Measurements from ENCODE around the gene XPNPEP3. TPM values are rescaled to one million over a fixed set of nuclear protein-coding genes. Genes with fewer than 3 reads are reported as not detected.

Gene XPNPEP3
- polyA plus RNA-seq, 1 donor (not counting 4 experiments of a cell fraction or from before 2014, with no cell fraction given) = 21.1 TPM

DNA sequence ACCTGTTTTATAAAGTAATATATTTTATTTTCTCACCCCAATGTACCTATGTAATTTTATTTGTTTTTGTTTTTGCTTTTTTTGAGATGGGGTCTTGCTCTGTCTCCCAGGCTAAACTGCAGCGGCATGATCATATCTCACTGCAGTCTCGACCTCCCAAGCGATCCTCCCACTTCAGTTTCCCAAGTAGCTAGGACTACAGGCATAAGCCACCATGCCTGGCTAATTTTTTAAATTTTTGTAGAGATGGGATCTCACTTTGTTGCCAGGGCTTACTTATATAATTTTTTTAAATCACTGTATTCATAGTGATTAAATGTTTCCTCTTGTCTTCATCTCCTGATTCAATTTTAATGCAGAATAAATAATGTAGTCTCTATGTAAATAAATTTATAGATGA is 18.2 kb downstream of the XPNPEP3 start:
- FAIRE-seq (no peak), DNase-seq (ENCODE audit: low read depth, low spot score) (no peak)
- Histone ChIP-seq H3K27ac (ENCODE audit: control insufficient read depth, insufficient read depth, low read length) (no peak overlapping the region), H3K27me3 (ENCODE audit: control insufficient read depth, extremely low read depth, insufficient read depth, low read length) (no peaks in the 10 kb centered on the region), H3K36me3 (ENCODE audit: control insufficient read depth in 2 of 2, extremely low read depth in 1 of 2, insufficient read depth in 2 of 2, low read length in 2 of 2) (peaks cover 8 to 10% of the 10 kb centered on the region in 2 experiments), H3K4me3 (ENCODE audit: control insufficient read depth in 2 of 3, extremely low read depth in 1 of 3, insufficient read depth in 2 of 3, low read depth in 1 of 3, low read length in 3 of 3) (no peak overlapping the region), H2AFZ (ENCODE audit: control insufficient read depth, low read length) (no peak overlapping the region), H3K9ac (ENCODE audit: control insufficient read depth, extremely low read depth, insufficient read depth, low read length) (no peak overlapping the region), H4K20me1 (ENCODE audit: control insufficient read depth, extremely low read depth, insufficient read depth, low read length) (no peaks in the 10 kb centered on the region), H3K4me1 (ENCODE audit: control insufficient read depth, extremely low read depth, insufficient read depth, low read length) (no peaks in the 10 kb centered on the region), H3K4me2 (ENCODE audit: control insufficient read depth, extremely low read depth, insufficient read depth, low read depth, low read length) (no peak overlapping the region), H3K9me1 (ENCODE audit: control insufficient read depth, extremely low read depth, insufficient read depth, low read length) (no peaks in the 10 kb centered on the region), H3K9me3 (ENCODE audit: control insufficient read depth, low read depth, low read length) (no peaks in the 10 kb centered on the region), H3K79me2 (ENCODE audit: control insufficient read depth, insufficient read depth, low read length) (no peaks in the 10 kb centered on the region)
- dilution Hi-C loops (cut with MboI; ENCODE audit: extremely low pct_ligation_motif_present, low sequenced_read_pairs) = no loop called here
- TF ChIP-seq, protein P1, sequence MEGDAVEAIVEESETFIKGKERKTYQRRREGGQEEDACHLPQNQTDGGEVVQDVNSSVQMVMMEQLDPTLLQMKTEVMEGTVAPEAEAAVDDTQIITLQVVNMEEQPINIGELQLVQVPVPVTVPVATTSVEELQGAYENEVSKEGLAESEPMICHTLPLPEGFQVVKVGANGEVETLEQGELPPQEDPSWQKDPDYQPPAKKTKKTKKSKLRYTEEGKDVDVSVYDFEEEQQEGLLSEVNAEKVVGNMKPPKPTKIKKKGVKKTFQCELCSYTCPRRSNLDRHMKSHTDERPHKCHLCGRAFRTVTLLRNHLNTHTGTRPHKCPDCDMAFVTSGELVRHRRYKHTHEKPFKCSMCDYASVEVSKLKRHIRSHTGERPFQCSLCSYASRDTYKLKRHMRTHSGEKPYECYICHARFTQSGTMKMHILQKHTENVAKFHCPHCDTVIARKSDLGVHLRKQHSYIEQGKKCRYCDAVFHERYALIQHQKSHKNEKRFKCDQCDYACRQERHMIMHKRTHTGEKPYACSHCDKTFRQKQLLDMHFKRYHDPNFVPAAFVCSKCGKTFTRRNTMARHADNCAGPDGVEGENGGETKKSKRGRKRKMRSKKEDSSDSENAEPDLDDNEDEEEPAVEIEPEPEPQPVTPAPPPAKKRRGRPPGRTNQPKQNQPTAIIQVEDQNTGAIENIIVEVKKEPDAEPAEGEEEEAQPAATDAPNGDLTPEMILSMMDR (optimal IDR thresholded peaks at IDR 0.05 in 1 of 3, IDR thresholded peaks at IDR 0.05 in 1 of 3, conservative IDR thresholded peaks at IDR 0.05 in 1 of 3; ENCODE audit: extremely low read depth in 1 of 3, insufficient read depth in 2 of 3, low read length in 3 of 3) = no peak
- no peak for TF ChIP-seq EZH2 (IDR thresholded peaks at IDR 0.05; ENCODE audit: low read length)

DNA sequence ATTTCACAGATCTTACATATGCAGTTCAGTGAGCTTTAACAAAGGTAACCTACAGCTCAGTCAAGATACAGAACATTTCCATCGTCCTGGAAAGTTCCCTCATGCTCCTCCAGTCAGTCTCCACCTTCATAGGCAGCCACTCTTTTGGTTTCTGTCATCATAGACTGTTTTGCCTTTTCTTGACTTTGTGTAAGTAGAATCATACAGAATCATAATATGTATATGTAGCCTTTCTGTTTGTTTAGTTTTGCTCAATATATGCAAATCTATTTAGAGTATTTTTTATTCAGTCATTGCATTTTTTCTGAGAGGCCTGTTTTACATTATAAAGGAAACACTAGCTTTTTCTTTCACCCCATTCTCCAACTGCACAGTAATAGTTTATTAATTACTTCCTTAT is 20.0 kb downstream of the XPNPEP3 start:
- no peak for FAIRE-seq
- Histone ChIP-seq H3K27me3 (ENCODE audit: control insufficient read depth, extremely low read depth, insufficient read depth, low read length) (no peaks in the 10 kb centered on the region), H3K36me3 (ENCODE audit: control insufficient read depth in 2 of 2, extremely low read depth in 1 of 2, insufficient read depth in 2 of 2, low read length in 2 of 2) (peaks cover 8 to 11% of the 10 kb centered on the region in 2 experiments), H3K9me1 (ENCODE audit: control insufficient read depth, extremely low read depth, insufficient read depth, low read length) (no peaks in the 10 kb centered on the region), H3K9me3 (ENCODE audit: control insufficient read depth, low read depth, low read length) (no peaks in the 10 kb centered on the region), H3K27ac (ENCODE audit: control insufficient read depth, insufficient read depth, low read length) (no peak overlapping the region), H3K4me3 (ENCODE audit: control insufficient read depth in 2 of 3, extremely low read depth in 1 of 3, insufficient read depth in 2 of 3, low read depth in 1 of 3, low read length in 3 of 3) (no peak overlapping the region), H3K4me1 (ENCODE audit: control insufficient read depth, extremely low read depth, insufficient read depth, low read length) (no peaks in the 10 kb centered on the region), H3K4me2 (ENCODE audit: control insufficient read depth, extremely low read depth, insufficient read depth, low read depth, low read length) (no peak overlapping the region), H3K9ac (ENCODE audit: control insufficient read depth, extremely low read depth, insufficient read depth, low read length) (no peak overlapping the region), H4K20me1 (ENCODE audit: control insufficient read depth, extremely low read depth, insufficient read depth, low read length) (no peaks in the 10 kb centered on the region), H2AFZ (ENCODE audit: control insufficient read depth, low read length) (no peak overlapping the region), H3K79me2 (ENCODE audit: control insufficient read depth, insufficient read depth, low read length) (no peaks in the 10 kb centered on the region)
- DNase-seq (ENCODE audit: low read depth, low spot score) = no peak
- dilution Hi-C loops (cut with MboI; ENCODE audit: extremely low pct_ligation_motif_present, low sequenced_read_pairs) = no loop called here
- no peak for TF ChIP-seq EZH2 (IDR thresholded peaks at IDR 0.05; ENCODE audit: low read length)
- TF ChIP-seq, protein P1 (optimal IDR thresholded peaks at IDR 0.05 in 1 of 3, IDR thresholded peaks at IDR 0.05 in 1 of 3, conservative IDR thresholded peaks at IDR 0.05 in 1 of 3; ENCODE audit: extremely low read depth in 1 of 3, insufficient read depth in 2 of 3, low read length in 3 of 3) = no peak

All from keratinocyte (primary cell).